DMS79 (cell line): Measurements from ENCODE around the gene MPZL1.
"Not testable (repeated sequence)": the region's sequence is repeated elsewhere in the genome, so short reads cannot be mapped to it uniquely, and the experiment has no call there.

Source experiments
- DNase-seq: peaks from one replicate; lab custom pipeline; 2025; lab: John Stamatoyannopoulos, UW

Gene MPZL1

GRCh38 chr1:167781558-167781957 is 59.8 kb downstream of the MPZL1 start:
- no peak for DNase-seq

GRCh38 chr1:167782946-167783345 is 61.2 kb downstream of the MPZL1 start:
- no peak for DNase-seq

GRCh38 chr1:167784876-167785550 is 63.2 kb downstream of the MPZL1 start:
- no peak for DNase-seq

DNA sequence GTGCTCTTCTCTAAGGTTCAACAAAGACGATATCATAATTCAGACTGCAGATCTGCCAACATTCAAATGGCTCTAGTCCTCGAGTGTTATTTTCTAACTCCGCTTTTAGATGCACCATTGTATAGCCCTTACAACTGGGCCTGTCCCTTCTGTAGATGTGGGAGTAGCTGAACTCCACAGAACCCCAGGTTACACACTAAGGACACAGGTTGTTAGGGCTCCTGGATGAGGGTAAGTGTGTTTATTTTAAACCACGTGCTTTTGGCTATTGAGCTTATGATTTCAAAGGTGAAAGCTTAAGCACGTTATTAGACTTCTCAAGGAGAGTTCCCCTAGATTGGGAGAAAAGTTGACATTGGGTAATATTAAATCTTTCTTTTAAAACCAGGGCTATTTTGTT is 64.7 kb downstream of the MPZL1 start:
- DNase-seq: no peak

DNA sequence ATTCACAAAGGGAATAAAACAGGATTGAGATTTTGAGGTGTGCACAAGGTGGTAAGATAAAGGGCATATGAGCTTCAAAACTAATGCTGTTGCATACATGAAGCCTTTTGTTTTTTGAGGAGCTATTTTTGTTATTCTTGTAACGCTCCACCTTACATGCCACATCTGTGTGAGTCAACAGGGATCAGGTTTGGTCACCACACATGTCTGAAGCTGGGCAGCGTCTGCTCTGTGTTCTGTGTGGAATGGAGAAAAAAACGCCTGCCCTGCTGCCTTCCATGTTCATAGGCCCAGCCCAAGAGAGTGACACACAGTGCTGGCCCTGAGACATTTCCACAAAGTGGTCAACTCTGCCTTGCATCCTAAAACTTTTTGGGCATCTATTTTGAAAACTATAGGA is 67.7 kb downstream of the MPZL1 start:
- no peak for DNase-seq

- no peak for DNase-seq
Observed at GRCh38 chr1:167790117-167790516, 68.3 kb downstream of the MPZL1 start.

DNA sequence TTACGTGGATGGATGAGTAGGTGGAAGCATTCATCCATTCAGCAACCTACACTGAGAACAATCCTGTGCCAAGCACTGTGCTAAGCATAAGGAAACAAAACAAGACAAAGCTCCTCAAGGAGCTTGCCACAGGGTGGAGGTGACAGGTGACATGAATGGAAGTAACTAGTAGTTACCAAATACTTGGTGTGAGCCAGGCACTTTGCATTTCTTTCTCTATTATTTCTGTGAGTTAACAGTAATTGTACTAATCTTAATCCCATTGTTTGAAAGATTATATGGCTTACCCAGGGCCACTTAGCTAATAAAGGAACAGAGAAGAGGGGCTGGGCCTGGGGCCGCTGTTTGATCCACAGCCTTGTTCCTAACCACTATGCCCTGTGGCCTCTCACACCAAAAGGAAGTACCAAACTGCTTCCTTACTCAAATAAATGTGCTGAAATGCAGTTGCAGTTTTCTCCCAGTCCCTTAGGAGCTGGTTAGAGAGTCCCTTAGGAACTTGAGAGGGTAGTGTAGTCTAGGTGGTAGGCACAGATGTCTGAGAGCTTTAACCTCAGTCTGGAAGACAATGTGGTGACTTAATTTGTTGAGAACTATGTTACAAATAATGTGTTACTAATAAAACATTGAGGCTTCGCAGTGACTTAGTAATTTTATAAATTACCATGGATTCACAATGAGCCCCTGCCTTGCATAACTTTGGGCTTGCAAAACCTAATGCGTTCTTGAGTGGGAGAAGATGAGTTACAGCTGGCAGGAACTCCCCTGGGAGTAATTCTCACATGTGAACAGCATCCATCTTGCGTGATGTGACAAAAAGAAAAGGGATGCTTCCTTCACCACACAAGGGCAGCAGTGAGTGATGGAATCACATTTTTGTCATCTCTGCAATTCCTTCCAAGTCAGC is 69.8 kb downstream of the MPZL1 start:
- no peak for DNase-seq

- no peak for DNase-seq
Observed at GRCh38 chr1:167792188-167792565, 70.4 kb downstream of the MPZL1 start.

DNA sequence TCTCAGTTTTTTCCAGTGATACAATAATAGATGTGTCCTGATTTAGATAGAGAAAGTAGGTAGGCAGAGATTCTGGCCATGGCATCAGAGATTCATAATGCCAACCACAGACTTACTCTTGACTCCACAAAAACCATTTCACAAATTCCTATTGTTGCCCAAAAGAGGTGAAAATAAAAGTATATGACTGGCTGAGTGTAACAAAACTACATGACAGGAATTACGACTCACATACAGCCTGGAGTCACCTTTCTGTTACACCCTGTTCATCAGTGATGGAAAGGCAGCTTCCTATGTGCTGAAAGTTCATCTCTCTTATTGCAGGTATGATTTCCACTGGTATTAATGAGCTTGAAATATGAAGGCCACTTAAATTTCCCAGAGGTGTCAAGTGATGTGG is 72.3 kb downstream of the MPZL1 start:
- no peak for DNase-seq

DNA sequence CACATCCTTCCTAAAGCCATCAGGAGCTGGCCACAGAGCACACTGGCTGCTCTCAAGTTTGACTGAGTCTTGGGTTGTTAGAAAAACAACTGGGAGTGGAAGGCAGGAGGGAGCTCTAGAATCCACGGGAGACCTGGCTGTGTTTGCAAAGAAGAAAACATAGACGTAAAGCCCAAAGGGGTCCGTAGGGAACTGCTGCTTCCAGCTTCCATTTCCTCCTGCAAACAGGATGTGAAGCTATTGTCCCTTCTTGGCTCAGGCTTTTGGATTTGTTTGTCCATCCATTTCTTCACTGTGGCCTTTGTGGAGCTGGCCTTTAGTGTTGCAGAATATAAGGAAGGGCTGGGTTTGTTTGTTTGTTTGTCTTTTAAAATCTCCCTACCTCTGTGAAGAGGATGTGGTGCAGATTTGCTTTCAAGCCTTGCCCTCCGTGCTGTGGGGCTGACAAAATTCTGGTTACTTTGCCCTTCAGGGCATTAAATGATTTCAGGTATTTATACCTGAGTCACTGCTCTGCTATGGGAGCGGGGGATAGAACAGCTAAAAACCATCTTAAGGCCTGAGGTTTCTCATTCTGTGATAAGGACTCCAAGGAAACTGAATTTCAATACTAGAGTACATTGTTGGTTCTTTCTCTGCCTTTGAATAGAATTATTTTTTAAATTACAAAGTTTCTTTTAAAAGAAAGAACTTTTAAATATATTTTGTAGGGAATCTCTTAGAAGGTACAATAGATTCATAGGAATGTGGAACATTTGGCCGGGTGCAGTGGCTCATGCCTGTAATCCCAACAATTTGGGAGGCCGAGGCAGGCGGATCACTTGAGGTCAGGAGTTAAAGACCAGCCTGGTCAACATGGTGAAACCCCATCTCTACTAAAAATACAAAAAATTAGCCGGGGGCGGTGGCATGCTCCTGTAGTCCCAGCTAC is 74.3 kb downstream of the MPZL1 start:
- DNase-seq: no peak

- DNase-seq: no peak
Observed at GRCh38 chr1:167797015-167797414, 75.2 kb downstream of the MPZL1 start.

GRCh38 chr1:167798952-167799351 is 77.2 kb downstream of the MPZL1 start:
- DNase-seq: no peak

GRCh38 chr1:167799747-167800146 is 78.0 kb downstream of the MPZL1 start:
- DNase-seq: no peak

DNA sequence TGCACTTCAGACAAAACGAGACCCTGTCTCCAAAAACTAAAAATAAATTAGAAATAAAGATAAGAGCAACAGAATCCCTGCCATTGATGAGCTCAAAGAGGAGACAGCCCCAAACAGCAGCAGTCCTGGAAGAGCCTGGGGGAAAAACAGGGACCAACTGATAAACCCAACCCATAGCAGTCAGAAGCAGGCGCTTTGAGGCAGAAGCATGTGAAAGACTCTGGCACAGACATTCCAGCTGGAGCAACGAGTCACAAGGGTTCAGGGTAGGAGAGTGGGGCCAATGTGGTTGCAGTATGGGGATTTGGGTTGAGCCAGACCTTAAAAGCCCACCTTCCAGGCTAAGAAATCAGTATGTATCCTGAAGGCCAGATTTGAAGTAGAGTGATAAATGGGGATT is 78.5 kb downstream of the MPZL1 start:
- no peak for DNase-seq

DNA sequence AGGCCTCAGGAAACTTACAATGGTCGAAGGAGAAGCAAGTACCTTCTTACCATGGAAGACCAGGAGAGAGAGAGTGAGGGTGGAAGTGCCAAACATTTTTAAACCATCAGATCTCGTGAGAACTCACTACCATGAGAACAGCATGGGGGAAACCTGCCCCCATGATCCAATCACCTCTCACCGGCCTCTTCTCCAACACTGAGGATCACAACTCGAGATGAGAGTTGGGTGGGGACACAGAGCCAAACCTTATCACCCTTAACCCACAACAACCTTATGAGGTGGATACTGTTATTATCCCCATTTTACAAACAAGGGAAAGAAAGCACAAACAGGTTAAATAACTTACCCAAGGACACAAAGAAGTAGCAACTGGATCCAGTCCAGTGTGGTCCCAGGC is 80.5 kb downstream of the MPZL1 start:
- DNase-seq: no peak

GRCh38 chr1:167803358-167804207 is 81.8 kb downstream of the MPZL1 start:
- peak; percentile 6 for DNase-seq

GRCh38 chr1:167805041-167805556 is 83.3 kb downstream of the MPZL1 start:
- no peak for DNase-seq

DNA sequence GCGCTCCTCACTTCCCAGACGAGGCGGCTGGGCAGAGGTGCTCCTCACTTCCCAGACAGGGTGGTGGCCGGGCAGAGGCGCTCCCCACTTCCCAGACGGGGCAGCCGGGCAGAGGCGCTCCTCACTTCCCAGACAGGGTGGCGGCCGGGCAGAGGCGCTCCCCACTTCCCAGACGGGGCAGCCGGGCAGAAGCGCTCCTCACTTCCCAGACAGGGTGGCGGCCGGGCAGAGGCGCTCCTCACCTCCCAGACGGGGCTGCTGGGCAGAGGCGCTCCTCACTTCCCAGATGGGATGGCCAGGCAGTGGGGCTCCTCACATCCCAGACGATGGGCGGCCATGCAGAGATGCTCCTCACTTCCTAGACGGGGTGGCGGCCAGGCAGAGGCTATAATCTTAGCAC is 84.5 kb downstream of the MPZL1 start:
- DNase-seq: not testable (repeated sequence)

GRCh38 chr1:167806676-167807075 is 84.9 kb downstream of the MPZL1 start:
- not testable (repeated sequence) for DNase-seq

DNA sequence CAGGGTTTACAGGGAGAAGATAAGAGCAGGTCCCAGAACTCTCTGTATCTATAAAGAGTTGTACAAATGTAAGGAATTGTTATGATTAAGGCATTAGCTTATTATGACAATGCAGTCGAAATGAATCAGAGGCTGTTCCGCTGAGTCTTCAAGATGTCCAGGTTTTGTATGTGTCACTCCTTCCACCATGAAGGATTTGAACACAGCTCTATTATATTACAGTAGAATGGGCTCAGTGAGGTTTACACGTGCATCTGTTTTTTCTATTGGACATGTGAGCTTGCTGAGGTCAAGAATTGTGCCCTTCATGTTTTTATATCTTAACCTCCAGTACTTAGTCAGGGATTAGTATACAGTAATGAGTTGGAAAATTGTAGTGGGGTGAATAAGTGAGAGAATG is 86.3 kb downstream of the MPZL1 start:
- DNase-seq: no peak

DNA sequence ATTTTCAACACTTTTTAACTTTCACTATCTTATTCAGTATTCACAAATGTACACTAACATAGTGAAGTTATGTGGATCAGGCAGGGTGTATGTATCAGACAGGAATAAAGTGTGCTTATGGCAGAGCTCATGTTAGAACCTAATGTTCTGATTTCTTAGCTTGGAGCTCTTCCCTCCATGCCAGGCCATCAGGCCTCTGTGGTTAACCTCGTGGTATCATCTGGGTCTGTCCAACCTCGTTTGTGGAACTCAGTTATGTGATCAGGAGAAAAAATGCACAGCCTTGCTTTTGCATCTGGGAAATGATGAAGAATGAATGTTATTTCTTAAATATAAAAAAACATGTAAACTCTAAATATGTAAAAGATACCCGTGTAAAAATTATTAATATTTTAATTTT is 86.9 kb downstream of the MPZL1 start:
- no peak for DNase-seq
